Islet precursor cell (in vitro differentiated cells): Measurements from ENCODE around the gene NOS1.

Experiments
- DNase-seq: peaks from one replicate; pipeline ENCODE4 v3.0.0-alpha.2; 2018

NOS1 gene

DNA sequence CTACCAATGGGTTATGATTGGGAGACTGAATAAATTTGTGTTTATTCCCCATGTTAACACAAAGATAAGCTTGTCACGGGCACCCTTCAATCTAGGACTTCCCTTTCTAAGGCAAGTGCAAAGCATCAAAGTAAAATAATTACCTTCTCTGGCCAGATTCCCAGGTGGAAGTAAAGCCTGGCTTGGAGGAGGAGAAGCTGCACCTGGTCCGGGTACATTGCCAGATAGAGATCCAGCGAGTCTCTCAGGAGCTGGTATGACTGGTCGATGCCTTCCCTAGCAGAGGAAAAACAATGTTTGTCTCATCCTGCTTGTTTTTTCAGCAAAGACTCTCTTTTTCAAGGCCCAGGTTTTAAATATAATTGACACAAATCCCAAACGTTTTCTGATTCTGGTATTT, 196.1 kb downstream of the NOS1 start:
- no peak for DNase-seq

DNA sequence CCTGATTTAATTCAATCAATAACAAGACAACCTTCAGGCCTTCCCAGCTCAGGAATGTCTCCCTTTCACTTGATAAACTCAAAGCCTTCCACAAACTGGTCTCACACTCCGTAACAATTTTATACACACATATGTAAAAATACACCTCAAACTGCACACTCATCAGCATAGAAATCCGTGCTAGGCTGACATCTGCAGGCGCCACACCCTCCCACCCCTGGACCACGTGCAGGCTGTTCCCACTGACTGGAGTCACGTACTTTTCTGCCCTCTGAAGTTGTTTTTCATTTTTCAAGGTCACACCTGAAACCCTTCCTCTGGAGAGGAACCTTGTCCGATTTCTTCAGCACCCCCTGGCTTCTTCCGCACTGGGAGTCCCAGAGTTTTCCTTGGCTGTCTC, 198.8 kb downstream of the NOS1 start:
- no peak for DNase-seq

DNA sequence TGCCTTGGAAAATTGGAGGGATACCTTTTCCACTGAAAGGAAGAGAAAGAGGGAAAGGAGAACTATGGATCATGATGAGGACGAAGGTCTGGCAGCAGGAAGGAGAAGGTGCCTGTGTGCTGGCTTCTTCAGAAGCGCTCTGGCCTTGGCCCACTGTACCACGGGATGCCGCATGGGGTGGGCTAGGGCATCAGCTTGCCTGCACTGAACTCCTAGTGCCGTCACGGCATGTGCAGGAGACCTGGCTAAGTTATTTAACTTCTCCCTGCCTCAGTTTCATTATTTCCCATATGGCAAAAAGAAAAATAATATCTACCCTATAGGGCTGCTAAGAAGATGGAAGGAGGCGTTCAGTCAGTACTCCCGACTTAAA, 199.3 kb downstream of the NOS1 start:
- DNase-seq = no peak

DNA sequence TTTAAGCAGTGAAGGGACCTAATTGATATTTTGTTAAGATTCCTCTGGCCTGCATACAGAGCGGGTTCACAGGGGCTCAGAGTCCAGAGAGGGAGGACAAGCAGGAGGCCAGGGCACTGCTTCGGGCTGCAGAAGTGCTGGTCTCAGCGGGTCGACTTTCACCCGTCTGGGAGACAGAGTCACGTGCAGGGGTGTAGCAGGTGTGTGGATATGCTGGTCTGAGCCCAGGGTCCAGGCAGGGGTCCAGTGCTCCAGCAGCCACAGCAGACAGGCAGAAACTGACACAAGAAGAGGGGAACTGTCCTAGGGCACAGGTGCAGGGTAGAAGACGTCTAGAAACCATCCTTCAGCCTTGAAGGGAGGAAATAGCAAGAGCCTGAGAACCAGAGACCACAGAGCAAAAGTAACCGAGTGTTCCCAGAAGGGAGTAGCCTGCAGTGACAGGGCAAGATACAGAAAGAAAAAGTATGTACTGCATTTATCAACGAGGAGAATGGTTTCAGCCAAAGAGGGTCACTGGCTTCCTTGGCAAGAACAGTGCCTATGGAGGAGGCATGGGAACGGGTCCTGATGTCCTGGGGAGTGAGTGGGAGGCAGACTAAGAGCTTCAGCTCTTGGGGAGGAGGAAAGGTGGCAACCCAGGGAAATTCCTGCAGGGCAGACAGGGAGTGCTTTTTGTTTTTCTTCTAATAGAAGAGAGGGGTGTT, 199.8 kb downstream of the NOS1 start:
- DNase-seq = no peak

DNA sequence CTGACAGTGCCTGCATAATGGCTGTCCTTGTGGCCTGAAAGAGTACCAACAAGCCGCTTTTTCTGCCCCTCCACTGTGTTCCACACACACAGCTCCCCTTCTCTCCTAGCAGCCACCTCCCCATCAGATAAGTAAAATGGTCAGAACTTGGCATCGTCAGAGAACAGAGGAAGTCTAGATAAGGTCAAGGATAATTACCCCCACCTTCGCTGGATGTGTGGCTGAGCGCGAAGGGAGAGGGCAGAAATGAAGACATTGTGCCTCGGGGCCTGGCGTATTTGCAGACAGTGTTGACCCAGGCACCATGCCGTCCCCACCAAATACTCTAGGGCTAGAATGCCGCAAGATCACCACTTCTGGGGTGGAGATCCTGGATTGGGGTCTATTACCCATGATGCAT, 201.8 kb downstream of the NOS1 start:
- DNase-seq = peak; percentile 50

DNA sequence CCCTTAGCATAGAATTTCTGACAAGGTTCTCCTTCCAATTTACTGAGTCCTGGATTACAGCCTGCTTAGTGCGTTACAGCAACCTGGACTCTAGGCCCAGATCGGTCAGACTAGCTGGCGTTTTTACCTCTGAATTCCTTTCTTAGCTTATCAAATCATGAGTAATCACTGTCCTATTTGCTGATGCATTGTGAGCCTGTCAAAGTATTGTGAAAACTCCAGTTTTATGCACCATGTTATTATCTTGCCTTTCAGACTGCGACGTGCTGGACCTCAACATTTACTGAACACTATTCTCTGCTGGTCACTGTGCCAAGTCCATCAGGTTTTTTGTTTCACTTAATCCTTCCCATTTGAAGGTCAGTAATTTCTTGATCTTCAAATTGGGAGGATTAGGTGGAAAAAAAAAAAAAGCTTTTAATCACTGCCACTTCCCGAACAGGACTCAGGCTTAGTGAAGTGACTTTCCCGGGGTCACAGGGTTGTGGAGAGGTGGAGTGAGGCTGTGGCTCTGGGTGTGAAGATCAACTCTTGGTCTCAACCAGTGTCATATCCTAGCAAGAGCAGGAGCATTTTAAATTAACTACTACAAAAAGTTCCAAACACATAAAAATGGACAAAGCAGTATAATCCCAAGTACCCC, 202.4 kb downstream of the NOS1 start:
- no peak for DNase-seq
